Neural cell (in vitro differentiated cells): Measurements from ENCODE around the gene RAX. TPM values are rescaled to one million over a fixed set of nuclear protein-coding genes. Genes with fewer than 3 reads are reported as not detected.
A peak's percentile ranks its signal among the peaks of the same experiment; 100 is the strongest.
"Not testable (repeated sequence)": the region's sequence is repeated elsewhere in the genome, so short reads cannot be mapped to it uniquely, and the experiment has no call there.

ENCODE experiments used
- H2AFZ ChIP-seq: fragments of 200-600, 300-800 bp; sonication (generic), shearing (Covaris generic); 2 replicates; pipeline ENCODE4 v1.6.0; 2014; ENCODE audit warnings: low read depth, mild to moderate bottlenecking, antibody characterized with exemption, low read length, moderate library complexity
- H3F3A ChIP-seq: fragments of 200-600 bp; shearing (Covaris generic); 2 replicates; pipeline ENCODE4 v1.6.1; 2016; ENCODE audit warnings: mild to moderate bottlenecking, moderate library complexity, mixed read lengths, antibody characterized with exemption, low read length; ENCODE audit not compliant: insufficient read depth, poor library complexity, severe bottlenecking
- H3K27ac ChIP-seq: fragments of 200-600, 300-800 bp; sonication (generic), shearing (Covaris generic); 2 replicates; pipeline ENCODE4 v1.5.1; 2014; ENCODE audit warnings: mild to moderate bottlenecking, low read length, moderate library complexity
- H3K27me3 ChIP-seq: fragments of 300-800, 200-600 bp; sonication (generic), shearing (Covaris generic); 2 replicates; pipeline ENCODE4 v1.6.0; 2014; ENCODE audit warnings: mild to moderate bottlenecking, low read depth, low read length, moderate library complexity; ENCODE audit not compliant: insufficient read depth
- H3K36me3 ChIP-seq: fragments of 300-800, 200-600 bp; sonication (generic), shearing (Covaris generic); 2 replicates; pipeline ENCODE4 v1.5.1; 2014; ENCODE audit warnings: mild to moderate bottlenecking, antibody characterized with exemption, low read length, moderate library complexity; ENCODE audit not compliant: insufficient read depth
- H3K4me2 ChIP-seq: fragments of 300-800, 200-600 bp; sonication (generic), shearing (Covaris generic); 2 replicates; pipeline ENCODE4 v1.6.0; 2014; ENCODE audit warnings: mild to moderate bottlenecking, low read length
- H3K4me3 ChIP-seq: fragments of 300-800, 200-600 bp; sonication (generic), shearing (Covaris generic); 2 replicates; pipeline ENCODE4 v1.5.1; 2014; ENCODE audit warnings: mild to moderate bottlenecking, low read length, moderate library complexity
- H3K79me2 ChIP-seq: fragments of 200-600 bp; shearing (Covaris generic); replicated peaks from 2 replicates; pipeline ENCODE4 v1.6.0; 2014; ENCODE audit warnings: mild to moderate bottlenecking, low read length, moderate library complexity; ENCODE audit not compliant: insufficient read depth
- H3K9ac ChIP-seq: fragments of 300-800, 200-600 bp; sonication (generic), shearing (Covaris generic); 2 replicates; pipeline ENCODE4 v1.6.1; 2016; ENCODE audit warnings: mild to moderate bottlenecking, low read length, mixed read lengths
- H3K9me2 ChIP-seq: fragments of 200-600 bp; shearing (Covaris generic); 2 replicates; pipeline ENCODE4 v1.6.1; 2016; ENCODE audit warnings: mild to moderate bottlenecking, low read length, mixed read lengths; ENCODE audit not compliant: insufficient read depth
- H3K9me3 ChIP-seq: fragments of 200-600, 300-800 bp; sonication (generic), shearing (Covaris generic); 2 replicates; pipeline ENCODE4 v1.6.1; 2016; ENCODE audit warnings: mild to moderate bottlenecking, mixed run types, low read length, moderate library complexity, mixed read lengths
- H4K20me1 ChIP-seq: fragments of 200-600 bp; shearing (Covaris generic); 2 replicates; pipeline ENCODE4 v1.6.1; 2016; ENCODE audit warnings: mild to moderate bottlenecking, mixed run types; ENCODE audit not compliant: insufficient read depth
- EZH2 ChIP-seq: fragments of 200-600, 300-800 bp; shearing (Covaris generic), sonication (generic); IDR thresholded peaks from 2 replicates; pipeline ENCODE4 v1.6.1; 2014; ENCODE audit warnings: antibody characterized with exemption, low read length, borderline replicate concordance, mild to moderate bottlenecking; ENCODE audit not compliant: insufficient read depth, poor library complexity, severe bottlenecking
- POLR2AphosphoS5 ChIP-seq: IDR thresholded peaks from 2 replicates; pipeline ENCODE4 v1.6.1; 2012
- RAD21 ChIP-seq: fragments of 450-650 bp; conservative IDR thresholded peaks from 2 replicates; pipeline ENCODE4 v1.6.1; 2014; ENCODE audit warnings: antibody characterized with exemption, mild to moderate bottlenecking, moderate library complexity
- REST ChIP-seq: IDR thresholded peaks from 2 replicates; pipeline ENCODE4 v1.6.1; 2012; ENCODE audit warnings: borderline replicate concordance
- SMC3 ChIP-seq: fragments of 450-650 bp; conservative IDR thresholded peaks from 2 replicates; pipeline ENCODE4 v1.6.1; 2014; ENCODE audit warnings: antibody characterized with exemption, mild to moderate bottlenecking, moderate library complexity; ENCODE audit not compliant: poor library complexity
- polyA plus RNA-seq: library from polyadenylated mRNA; depleted of rRNA; stranded (reverse); fragments of >200 nt; gene quantifications from 2 replicates; pipeline ENCODE4 v1.2.3, GENCODE V29; 2014
- TF ChIP-seq, protein P1 (sequence below): fragments of 450-650 bp; IDR thresholded peaks from 2 replicates; pipeline ENCODE4 v1.5.1; 2014; ENCODE audit warnings: antibody characterized with exemption, mild to moderate bottlenecking, moderate library complexity; ENCODE audit not compliant: poor library complexity, severe bottlenecking

The RAX gene
- polyA plus RNA-seq, 1 donor from 2014 or later: not detected

DNA sequence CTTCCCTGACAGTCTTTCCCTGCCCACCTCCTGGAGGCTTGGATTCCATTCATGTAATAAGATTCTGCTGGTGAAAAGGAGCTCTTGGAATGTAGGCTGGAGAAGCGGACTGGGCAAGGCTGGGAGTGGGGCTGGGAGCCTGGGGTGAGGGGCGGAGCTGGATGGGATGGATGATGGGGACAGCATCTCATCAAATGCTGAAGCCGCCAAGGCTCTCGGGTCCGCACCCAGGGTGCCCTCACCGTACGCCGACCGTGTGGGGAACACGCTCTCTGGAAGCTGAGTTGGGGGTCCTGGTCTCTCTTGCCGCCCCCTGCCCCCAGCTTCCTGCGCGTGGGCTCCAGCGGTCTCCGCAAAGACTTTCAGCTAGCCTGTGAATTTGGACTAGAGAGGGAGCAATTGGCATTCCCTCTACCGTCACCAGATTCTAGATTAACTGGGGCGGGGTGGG, 9.1 kb downstream of the RAX start:
- TF ChIP-seq, protein P1, sequence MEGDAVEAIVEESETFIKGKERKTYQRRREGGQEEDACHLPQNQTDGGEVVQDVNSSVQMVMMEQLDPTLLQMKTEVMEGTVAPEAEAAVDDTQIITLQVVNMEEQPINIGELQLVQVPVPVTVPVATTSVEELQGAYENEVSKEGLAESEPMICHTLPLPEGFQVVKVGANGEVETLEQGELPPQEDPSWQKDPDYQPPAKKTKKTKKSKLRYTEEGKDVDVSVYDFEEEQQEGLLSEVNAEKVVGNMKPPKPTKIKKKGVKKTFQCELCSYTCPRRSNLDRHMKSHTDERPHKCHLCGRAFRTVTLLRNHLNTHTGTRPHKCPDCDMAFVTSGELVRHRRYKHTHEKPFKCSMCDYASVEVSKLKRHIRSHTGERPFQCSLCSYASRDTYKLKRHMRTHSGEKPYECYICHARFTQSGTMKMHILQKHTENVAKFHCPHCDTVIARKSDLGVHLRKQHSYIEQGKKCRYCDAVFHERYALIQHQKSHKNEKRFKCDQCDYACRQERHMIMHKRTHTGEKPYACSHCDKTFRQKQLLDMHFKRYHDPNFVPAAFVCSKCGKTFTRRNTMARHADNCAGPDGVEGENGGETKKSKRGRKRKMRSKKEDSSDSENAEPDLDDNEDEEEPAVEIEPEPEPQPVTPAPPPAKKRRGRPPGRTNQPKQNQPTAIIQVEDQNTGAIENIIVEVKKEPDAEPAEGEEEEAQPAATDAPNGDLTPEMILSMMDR: no peak
- TF ChIP-seq RAD21 (no peak), SMC3 (no peak)
- Histone ChIP-seq H3K36me3 (no peaks in the 10 kb centered on the region), H3K79me2 (no peaks in the 10 kb centered on the region), H2AFZ (no peak overlapping the region), H3K4me2 (no peak overlapping the region), H3F3A (no peaks in the 10 kb centered on the region), H4K20me1 (no peaks in the 10 kb centered on the region), H3K9me3 (peaks cover 12% of the 10 kb centered on the region), H3K9ac (no peak overlapping the region), H3K27me3 (peaks cover 64% of the 10 kb centered on the region), H3K9me2 (no peaks in the 10 kb centered on the region), H3K27ac (no peak overlapping the region), H3K4me3 (peak overlapping the region; percentile 39)

- H3K4me2 ChIP-seq: no peak overlapping the region
- H3F3A ChIP-seq: no peaks in the 10 kb centered on the region
- H3K36me3 ChIP-seq: no peaks in the 10 kb centered on the region
- no peak overlapping the region for H3K4me3 ChIP-seq
- no peaks in the 10 kb centered on the region for H3K79me2 ChIP-seq
- no peak overlapping the region for H2AFZ ChIP-seq
- TF ChIP-seq POLR2AphosphoS5 (no peak), EZH2 (no peak), REST (no peak)
- H3K9me3 ChIP-seq: peaks cover 12% of the 10 kb centered on the region
- no peak overlapping the region for H3K27ac ChIP-seq
- H3K9me2 ChIP-seq: no peaks in the 10 kb centered on the region
- H4K20me1 ChIP-seq: no peaks in the 10 kb centered on the region
- no peak overlapping the region for H3K9ac ChIP-seq
- H3K27me3 ChIP-seq: peaks cover 61% of the 10 kb centered on the region
Observed at GRCh38 chr18:59263661-59264060, 9.6 kb downstream of the RAX start.

DNA sequence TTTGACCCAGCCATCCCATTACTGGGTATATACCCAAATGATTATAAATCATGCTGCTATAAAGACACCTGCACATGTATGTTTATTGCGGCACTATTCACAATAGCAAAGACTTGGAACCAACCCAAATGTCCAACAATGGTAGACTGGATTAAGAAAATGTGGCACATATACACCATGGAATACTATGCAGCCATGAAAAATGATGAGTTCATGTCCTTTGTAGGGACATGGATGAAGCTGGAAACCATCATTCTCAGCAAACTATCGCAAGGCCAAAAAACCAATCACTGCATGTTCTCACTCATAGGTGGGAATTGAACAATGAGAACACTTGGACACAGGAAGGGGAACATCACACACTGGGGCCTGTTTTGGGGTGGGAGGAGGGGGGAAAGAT, 11.0 kb downstream of the RAX start:
- not testable (repeated sequence) for H3K4me2 ChIP-seq, H3K9me3 ChIP-seq, H2AFZ ChIP-seq, H3K9ac ChIP-seq, H3K27ac ChIP-seq, H3K36me3 ChIP-seq, H4K20me1 ChIP-seq, H3K79me2 ChIP-seq, H3K9me2 ChIP-seq, H3K4me3 ChIP-seq, H3F3A ChIP-seq
- peaks cover 46% of the 10 kb centered on the region for H3K27me3 ChIP-seq

DNA sequence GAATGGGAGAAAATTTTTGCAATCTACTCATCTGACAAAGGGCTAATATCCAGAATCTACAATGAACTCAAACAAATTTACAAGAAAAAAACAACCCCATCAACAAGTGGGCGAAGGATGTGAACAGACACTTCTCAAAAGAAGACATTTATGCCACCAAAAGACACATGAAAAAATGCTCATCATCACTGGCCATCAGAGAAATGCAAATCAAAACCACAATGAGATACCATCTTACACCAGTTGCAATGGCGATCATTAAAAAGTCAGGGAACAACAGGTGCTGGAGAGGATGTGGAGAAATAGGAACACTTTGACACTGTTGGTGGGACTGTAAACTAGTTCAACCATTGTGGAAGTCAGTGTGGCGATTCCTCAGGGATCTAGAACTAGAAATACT, 11.4 kb downstream of the RAX start:
- H3K4me3 ChIP-seq, H3K36me3 ChIP-seq, H3K79me2 ChIP-seq, H3K9me2 ChIP-seq, H3K9ac ChIP-seq, H3K9me3 ChIP-seq, H2AFZ ChIP-seq, H3K27ac ChIP-seq, H4K20me1 ChIP-seq, H3K4me2 ChIP-seq, H3F3A ChIP-seq: not testable (repeated sequence)
- peaks cover 42% of the 10 kb centered on the region for H3K27me3 ChIP-seq

DNA sequence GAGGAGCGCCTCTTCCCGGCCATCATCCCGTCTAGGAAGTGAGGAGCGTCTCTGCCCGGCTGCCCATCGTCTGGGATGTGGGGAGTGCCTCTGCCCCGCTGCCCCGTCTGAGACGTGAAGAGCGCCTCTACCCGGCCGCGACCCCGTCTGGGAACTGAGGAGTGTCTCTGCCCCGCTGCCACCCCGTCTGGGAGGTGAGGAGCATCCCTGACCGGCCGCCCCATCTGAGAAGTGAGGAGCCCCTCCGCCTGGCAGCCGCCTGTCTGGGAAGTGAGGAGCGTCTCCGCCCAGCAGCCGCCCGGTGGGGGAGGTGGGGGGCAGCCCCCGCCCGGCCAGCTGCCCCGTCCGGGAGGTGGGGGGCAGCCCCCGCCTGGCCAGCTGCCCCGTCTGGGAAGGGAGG, 17.8 kb downstream of the RAX start:
- H3F3A ChIP-seq, H2AFZ ChIP-seq, H3K27ac ChIP-seq, H3K9ac ChIP-seq, H3K9me2 ChIP-seq, H3K4me2 ChIP-seq, H3K36me3 ChIP-seq, H3K79me2 ChIP-seq, H3K9me3 ChIP-seq, H3K4me3 ChIP-seq, H4K20me1 ChIP-seq, H3K27me3 ChIP-seq: not testable (repeated sequence)
